Astrocyte of the hippocampus (primary cell): ENCODE results near the gene MYOT.
A peak's percentile ranks its signal among the peaks of the same experiment; 100 is the strongest.
"Not testable (repeated sequence)": the region's sequence is repeated elsewhere in the genome, so short reads cannot be mapped to it uniquely, and the experiment has no call there.

Experiments
- DNase-seq: peaks from one replicate; pipeline ENCODE4 v3.0.0; 2011; ENCODE audit warnings: low read depth, low spot score

Gene MYOT, protein sequence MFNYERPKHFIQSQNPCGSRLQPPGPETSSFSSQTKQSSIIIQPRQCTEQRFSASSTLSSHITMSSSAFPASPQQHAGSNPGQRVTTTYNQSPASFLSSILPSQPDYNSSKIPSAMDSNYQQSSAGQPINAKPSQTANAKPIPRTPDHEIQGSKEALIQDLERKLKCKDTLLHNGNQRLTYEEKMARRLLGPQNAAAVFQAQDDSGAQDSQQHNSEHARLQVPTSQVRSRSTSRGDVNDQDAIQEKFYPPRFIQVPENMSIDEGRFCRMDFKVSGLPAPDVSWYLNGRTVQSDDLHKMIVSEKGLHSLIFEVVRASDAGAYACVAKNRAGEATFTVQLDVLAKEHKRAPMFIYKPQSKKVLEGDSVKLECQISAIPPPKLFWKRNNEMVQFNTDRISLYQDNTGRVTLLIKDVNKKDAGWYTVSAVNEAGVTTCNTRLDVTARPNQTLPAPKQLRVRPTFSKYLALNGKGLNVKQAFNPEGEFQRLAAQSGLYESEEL

DNA sequence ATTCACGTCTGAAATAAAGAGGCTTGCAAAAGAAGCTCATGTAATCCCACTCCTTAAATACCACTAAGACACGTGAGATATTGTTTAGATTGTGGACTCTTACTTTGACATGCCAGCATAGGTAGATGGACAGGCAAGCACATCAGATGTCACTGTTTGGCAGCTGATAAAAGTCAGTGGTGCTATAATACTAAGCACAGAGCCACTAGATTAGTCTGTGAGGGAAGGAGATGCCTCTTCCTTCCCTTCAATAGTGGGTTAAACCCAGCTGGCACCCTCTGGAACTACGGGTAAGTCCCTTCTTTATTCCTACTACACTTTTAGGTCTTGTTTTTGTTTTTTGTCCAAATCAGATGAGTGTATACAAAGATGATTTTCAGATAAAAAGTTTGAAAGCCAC lies at the start of gene MYOT:
Gene MYOT, plus strand, starts transcription at position 197 of the 400 bp plus-strand sequence. CDS start 2,792 bp downstream, outside the sequence.
- no peak for DNase-seq

DNA sequence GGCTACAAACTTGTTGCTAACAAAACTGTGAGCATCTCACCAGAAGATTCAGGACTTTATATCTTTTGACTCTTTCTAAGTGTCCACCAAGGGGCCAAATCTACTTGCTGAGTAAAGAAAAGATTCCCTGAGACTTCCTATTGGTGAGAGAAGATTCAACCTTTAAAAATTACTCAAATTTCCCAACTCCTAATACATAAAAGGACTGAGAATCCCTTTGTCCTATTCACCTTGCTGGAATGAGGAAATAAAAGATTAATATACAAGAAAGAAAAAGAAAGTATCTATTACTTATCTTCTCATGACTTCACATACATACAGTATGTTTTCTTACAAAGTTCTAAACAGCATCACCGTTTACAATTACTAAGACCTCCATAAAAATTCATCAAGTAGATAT lies 47.9 kb upstream of the MYOT start:
- DNase-seq, result no peak

DNA sequence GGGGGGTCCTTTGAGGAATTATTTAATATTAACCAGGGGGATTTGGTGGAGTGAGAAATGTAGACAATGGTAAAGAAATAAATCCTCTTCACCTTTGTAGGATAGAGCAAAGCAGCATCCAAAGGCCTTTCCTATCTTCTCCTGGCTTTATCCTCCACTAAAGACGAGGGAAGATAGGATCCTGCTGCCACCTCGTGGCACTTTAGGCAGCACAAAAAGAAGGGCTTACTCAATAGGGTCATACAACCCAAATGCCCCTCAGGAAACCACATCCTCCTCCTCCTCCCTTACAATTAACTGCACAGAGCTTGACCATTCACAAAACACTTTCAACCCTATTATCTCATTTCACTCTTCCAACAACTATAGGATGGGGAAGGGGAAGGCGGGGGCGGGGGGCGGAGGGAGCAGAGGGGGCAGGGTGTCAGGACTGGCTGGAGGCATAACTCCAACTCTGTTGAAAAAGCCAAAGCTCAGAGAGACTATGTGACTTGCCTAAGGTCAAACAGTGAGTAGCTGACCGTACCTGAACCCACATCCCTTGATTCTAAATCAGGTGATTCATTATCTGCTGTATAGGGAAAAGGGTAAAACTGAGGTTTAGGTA lies 45.4 kb upstream of the MYOT start:
- peak; percentile 52 for DNase-seq

DNA sequence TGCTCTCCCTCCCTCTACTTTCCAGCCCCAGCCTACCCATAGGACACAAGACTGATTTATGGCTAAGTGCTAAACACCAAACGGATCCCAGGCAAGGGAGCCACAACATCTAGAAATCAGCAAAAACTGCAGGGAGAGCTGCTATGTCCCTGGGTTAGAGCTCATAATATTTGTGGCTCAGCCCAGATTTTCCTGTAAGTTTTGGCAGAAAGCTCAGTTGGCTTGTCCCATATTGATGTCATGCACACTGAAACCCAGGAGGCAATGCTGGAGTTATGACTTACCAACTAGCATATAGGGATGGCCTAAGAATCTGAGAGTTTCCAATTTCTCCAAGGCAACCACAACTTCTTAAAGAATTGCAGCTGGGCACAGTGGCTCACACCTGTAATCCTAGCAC lies 44.7 kb upstream of the MYOT start:
- DNase-seq, result no peak

DNA sequence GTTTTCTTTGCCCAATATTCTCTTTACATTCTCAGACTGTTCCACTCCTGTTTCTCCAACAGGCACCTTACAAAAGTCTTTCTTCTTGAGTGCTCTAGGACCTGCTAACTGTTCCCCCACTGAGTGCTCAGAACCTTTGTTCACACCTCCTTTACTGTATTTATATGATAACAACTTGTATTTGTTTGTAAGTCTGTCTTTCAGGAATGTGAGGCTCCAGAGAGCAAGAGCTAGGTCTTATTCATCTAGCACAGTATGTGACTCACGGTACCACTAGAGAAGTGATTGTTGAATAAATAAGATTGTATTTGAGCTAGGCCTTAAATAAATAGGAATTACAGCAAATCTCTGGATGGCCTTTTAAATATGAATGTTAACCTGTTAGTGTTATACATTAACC lies 42.5 kb upstream of the MYOT start:
- DNase-seq, result peak; percentile 37

DNA sequence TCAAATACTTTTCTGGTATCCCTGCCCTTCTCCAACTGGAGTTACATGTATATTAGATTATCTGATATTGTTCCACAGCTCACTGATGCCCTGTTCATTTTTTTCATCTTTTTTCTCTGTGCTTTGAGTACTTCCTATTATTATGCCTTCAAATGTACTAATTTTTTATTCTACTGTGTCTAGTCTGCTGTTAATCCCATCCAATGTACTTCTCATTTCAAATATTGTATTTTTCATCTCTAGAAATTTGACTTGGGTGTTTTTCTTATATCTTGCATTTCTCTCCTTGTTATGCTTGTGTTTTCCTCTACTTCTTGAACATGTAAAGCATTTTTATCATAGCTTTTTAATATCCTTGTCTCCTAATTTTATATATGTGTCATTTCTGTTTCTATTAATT lies 41.6 kb upstream of the MYOT start:
- DNase-seq, result no peak

DNA sequence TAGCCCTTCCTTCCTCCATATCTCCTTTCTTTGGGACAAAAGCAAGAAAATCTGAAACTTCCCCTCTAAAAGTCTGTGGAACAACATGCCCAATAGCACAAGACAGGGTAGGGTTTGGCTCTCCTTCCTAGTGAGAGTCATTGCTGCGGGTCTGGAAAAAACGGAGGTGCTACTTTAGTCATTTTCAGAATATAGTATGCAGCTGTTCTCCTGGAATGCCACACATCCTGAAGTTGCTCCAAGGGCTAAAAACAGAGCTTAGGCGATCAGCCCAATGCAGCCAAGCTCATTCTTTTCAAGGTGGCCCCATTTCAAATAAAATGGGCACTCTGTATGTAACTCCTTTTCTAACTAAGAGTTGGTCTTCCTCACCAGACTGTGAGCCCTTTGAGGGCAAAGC lies 39.5 kb upstream of the MYOT start:
- DNase-seq, result no peak

DNA sequence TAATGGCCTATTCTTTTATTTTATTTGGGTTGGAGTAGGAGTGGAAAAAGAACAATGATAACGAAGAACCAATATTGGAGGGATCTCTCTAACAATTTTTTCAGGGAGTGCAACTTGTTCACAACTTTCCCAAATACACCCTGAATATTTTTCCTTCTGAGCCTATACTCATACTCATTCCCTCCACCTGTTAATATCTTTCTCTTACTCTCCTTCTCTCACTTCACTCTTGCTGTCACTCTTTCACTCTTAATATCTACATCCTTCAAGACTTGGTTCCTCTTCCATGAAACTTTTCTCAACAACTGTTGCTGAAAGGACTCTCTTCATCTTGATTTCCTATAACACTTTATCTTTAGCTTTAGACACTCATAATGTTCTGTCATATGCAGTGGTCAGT lies 39.0 kb upstream of the MYOT start:
- DNase-seq, result no peak

DNA sequence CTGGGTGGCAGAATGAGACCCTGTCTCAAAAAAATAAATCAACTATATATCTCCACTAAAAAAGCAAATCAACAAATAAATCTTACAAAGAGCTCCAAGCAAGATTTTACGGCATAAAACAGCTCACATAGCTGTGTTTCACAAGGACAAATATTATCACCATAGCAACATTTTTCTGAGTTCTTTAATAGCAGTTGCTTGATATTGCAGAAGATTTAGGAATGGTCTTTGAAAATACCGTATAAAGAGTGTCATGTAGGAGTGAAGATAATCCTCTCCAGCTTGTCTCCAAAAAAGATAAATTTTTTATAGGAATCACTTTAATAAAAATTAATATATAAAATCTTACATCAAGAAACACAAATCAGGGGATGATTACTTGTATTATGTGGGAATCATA lies 36.6 kb upstream of the MYOT start:
- DNase-seq, result no peak

DNA sequence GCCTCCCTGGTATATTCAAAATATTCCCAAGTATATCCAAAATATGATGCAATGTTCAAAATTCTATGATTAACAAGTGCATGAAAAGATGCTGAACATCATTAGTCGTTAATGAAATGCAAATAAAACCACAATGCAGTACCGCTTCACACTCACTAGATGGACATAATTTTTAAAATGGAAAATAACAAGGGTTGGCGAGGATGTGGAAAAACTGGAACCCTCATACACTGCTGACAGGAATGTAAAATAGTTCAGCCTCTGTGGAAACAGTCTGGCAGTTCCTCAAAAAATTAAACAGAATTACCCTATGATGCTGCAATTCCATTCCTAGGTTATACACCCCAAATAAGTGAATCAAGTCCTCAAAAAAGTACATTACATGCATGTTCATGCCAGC lies 36.1 kb upstream of the MYOT start:
- DNase-seq, result no peak

DNA sequence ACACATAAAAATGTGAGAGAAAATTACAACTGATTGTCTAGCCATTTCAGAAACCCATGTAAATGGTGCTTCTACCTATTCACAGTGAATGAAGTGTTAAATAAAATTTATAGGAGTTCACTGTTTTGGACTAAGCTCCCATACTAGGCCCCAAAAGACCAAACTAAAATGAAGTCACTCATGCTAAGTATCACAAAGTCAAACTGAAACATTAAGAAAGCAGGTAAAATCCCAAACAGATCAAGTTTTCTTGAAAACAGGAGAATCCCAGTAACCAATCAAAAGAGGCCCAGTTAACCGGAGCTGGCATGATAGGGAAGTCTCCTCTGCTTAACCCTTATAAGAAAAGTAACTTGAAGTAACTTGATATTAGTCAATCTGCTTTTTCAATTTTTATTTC lies 35.2 kb upstream of the MYOT start:
- no peak for DNase-seq

DNA sequence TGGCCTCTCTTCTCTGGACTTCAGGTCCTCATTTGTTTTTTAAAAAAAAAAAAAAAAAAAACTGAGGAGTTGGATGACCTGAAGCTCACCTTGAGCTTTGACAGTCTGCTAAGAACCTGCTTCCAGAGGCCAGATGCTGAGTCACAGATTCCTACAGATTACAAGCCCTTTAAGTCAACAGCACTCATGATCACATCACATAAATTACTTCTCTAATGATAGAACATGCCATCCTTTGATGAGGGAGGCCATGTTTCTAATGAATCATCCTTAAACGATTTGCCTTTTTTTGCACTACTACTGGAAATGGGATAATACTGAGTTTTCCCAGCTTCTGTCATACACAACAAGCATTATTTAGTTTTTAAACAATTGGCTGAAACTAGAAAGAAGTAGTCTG lies 34.2 kb upstream of the MYOT start:
- peak; percentile 88 for DNase-seq

DNA sequence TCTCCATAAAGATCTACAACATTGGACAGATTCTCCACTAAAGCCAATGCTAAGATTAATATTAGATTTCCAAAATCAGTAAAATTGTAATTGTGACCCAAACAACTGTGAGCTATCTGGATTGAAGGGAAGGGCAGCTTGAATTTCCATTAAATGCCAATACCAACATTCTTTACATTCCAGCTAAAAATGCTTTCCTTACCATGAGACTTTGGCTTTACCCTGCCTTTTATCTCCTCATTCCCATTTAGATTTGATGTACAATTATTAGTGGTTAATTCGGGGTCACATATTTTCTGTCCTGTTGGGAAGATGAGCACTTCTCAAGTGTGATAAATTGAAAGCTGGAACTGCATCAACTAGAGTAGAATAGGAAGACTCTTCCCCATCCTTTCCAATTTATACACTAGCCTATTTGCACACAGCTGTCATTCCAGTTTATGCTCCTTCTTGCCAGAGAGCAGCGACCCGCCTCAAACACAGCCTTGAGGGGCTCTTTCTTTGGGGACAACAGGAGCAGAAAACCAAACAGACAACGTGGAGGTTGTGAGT lies 33.1 kb upstream of the MYOT start:
- peak; percentile 33 for DNase-seq

DNA sequence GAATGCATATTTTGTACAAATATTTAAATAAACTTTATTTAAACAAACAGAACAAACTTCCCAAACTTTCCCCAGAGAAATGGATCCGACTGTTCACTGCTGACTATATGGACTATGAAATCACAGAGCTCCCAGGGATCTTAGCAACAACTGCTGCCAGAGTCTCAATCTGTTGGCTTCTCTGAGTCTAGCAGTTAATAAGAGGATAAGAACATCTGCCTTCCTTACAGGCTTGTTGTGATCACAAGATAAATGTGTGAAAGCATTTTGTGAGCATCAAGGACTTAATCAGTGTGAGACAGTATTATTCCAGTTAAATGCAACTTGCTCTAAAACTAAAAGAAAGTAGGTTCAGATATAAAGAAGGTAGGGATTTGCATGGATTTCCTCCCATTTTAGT lies 31.4 kb upstream of the MYOT start:
- DNase-seq, result no peak

DNA sequence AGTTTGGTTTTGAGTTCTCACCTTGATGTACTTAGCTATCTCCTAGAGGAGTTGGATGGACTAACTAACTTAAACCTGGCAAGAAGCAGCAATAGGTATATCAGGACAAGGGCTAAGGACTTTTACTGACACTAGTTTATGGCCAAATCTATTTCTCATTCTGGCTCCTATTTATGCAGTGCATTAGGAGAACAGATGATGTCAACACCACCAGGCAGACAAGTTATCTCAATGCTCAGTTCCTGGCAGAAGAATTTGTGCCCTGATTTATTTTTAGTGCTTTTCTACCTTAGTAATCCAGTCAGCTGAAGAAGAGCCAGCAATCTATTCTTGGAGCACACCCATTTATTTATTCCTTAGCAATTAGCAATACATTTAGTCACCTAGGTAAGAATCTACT lies 30.7 kb upstream of the MYOT start:
- peak; percentile 58 for DNase-seq

DNA sequence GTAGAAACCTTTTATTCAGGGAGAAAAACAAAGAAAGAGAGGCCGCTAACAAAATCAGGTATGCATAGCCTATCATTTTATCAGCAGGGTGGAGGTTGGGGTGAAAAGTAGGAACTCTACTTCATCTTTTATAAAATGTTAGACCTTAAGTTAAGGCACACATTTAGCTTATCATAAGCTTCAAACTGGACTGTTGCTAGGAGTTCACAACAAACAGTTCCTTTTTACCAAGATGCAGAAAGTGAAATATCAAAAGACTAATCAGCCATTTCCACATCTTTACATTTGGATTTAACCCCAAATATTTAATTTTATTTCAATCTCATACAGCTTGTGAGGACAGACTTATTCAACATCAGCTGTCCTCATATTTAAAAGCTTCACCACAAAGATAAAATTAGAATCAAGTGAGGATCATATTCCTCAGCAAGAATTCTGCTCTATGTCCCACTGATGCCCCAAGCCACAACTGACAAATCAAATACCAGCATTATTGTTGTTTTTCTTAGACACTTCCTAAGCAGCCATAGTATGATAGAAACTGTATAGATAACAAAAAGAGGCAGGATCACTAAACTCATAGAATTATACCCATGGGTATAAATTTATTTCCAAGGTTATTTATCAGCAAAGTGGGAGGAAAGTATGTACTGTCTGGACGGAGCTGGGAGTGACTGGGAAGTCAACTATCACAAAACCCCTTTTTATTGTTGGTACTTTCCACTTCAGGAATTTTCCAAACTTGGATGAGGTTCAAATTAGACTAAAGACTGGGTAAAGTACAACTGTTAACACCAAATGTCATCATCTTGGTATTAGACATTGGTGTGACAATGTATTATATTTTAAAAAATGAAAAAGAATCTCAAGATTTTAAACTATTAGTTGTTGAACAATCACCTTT lies 29.9 kb upstream of the MYOT start:
- peak; percentile 52 for DNase-seq

DNA sequence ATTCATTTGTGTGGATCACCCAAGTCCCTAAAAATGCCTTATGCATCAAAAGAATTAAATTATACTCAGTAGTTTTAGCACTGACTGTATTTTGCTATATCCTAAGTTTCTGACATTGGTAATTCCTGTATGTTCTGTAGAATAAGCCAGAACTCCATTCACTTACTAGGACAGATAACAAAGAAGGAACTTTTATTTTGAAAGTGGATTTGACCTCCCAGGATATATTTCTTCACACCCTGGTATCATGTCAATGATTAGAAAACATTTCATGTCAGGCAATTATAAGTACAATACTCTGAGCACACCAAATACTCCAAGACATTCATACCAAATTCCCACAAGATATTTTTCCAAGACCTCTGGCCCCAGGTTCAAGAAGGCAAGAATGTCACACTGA lies 28.7 kb upstream of the MYOT start:
- DNase-seq, result no peak

DNA sequence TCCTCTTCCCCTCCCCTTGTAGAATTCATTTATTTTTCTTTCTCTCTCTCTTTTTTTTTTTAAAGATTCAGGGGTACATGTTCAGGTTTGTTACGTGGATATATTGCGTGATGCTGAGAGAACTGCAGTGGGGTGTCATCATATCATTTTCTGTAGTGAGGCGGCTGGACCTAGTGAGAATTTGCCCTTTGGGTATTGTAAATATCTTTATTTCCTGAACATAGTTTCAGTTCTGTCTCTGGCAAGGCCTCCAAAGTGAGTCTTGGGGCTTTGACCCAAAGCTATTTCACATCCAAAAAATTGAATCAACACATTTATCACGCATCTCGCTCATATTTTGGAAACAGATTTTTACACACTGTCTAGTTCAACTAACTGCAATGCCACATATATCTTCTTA lies 25.4 kb upstream of the MYOT start:
- DNase-seq, result no peak

DNA sequence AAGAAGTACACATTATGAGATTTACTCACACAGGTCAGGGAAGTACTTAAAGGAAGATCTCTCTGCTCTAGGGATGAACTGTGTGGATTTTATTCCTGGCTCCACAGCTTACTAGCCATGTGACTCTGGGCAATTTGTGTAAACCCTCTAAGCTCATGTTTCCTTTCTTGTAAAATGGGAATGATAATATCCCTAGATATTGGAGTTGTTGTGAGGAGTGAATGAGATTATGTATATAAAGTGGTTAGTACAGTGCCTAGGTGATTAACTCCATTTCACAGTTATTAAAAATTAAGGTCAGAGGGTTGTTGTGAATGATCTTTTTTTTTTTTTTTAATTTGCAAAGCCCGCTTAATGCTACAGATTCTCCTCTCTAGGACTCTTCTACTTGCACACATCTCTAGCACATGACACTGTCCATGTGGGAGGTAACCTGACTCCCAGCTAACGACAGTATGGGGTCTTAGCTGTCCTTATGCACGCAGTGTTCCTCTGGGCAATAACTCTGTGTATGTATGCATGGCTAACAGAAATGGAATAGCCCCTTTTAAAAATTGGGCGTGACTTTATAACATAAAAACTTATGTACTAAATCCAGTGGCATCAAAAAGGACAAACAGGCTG lies 23.9 kb upstream of the MYOT start:
- DNase-seq, result no peak

DNA sequence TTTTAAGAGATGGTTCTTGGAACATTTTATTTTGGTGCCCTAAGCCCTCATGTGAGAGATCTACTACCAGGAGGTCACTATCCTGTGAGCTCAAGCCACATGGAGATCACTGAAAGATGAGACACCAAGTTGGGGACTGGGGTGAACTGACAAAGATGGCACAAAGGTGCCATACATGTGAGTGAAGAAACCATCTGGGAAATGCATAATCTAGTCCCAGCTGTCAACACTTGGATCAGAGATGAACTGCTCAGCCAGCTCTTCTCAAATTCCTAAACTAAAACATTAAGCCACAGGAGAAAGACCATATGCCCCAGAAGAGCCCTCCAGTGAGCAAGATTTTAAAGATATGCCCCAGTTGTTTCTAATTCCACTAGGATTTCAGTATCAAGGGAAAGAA lies 22.2 kb upstream of the MYOT start:
- no peak for DNase-seq

DNA sequence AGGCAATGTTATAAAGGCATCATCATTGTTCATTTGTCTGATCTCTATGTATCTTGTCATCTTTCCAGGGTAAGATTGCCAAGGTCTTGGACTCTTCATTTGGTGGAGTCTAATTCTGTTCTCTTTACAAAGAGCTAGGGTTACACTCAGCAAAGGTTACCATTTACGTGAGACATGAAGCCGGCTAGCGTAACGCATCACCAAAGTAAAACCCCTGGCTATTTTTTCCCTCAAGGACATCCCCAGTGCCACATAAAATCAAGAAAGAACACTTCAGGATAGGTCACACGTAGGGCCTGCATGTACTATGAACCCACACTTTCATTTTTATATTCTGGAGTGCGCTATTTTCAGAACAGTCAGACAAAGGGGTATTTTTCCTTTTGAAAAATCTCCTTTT lies 20.0 kb upstream of the MYOT start:
- DNase-seq, result no peak

DNA sequence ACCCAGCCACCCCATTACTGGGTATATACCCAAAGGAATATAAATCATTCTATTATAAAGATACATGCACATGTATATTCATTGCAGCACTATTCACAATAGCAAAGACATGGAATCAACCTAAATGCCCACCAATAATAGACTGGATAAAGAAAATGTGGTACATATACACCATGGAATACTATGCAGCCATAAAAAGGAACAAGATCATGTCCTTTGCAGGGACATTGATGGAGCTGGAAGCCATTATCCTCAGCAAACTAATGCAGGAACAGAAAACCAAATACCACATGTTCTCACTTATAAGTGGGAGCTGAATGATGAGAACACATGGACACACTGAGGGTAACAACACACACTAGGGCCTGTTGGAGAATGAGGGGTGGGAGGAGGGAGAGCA lies 14.5 kb upstream of the MYOT start:
- not testable (repeated sequence) for DNase-seq
